Brain microvascular endothelial cell (primary cell): ENCODE results near the gene NEAT1.

Experiments used
- DNase-seq: peaks from one replicate; pipeline ENCODE4 v3.0.0-alpha.2; 2020
- H3K27ac ChIP-seq: fragments of 250-450 bp; sonication (Bioruptor Pico); 2 replicates; pipeline ENCODE4 v1.5.1; 2020; ENCODE audit warnings: mild to moderate bottlenecking, moderate library complexity
- H3K27me3 ChIP-seq: fragments of 250-450 bp; sonication (Bioruptor Pico); replicated peaks from 2 replicates; pipeline ENCODE4 v1.5.1; 2020; ENCODE audit warnings: mild to moderate bottlenecking
- H3K36me3 ChIP-seq: fragments of 250-450 bp; sonication (Bioruptor Pico); replicated peaks from 2 replicates; pipeline ENCODE4 v1.5.1; 2020; ENCODE audit warnings: mild to moderate bottlenecking
- H3K4me3 ChIP-seq: 2 replicates; pipeline ENCODE4 v1.5.1; 2011; ENCODE audit warnings: low read depth, mild to moderate bottlenecking, control low read depth, low read length, moderate library complexity
- in situ Hi-C: cut with HindIII; loops from 2 replicates; pipeline ENCODE4 v1.10.0; 2017; ENCODE audit warnings: low sequenced_read_pairs, low pct_ligation_motif_present
- TF ChIP-seq, protein P1 (sequence below): IDR thresholded peaks from 2 replicates; pipeline ENCODE4 v1.5.1; 2011; ENCODE audit warnings: low read depth, mild to moderate bottlenecking, moderate library complexity, low read length, control low read depth, inconsistent platforms; ENCODE audit errors: missing control alignments

NEAT1 gene

GRCh38 chr11:65474864-65475263 is 52.3 kb downstream of the NEAT1 start:
- no peaks in the 10 kb centered on the region for H3K36me3 ChIP-seq
- no peak overlapping the region for H3K27ac ChIP-seq
- in situ Hi-C loops, result no loop called here
- H3K27me3 ChIP-seq, result no peaks in the 10 kb centered on the region
- no peak overlapping the region for H3K4me3 ChIP-seq
- DNase-seq, result no peak
- TF ChIP-seq, protein P1, sequence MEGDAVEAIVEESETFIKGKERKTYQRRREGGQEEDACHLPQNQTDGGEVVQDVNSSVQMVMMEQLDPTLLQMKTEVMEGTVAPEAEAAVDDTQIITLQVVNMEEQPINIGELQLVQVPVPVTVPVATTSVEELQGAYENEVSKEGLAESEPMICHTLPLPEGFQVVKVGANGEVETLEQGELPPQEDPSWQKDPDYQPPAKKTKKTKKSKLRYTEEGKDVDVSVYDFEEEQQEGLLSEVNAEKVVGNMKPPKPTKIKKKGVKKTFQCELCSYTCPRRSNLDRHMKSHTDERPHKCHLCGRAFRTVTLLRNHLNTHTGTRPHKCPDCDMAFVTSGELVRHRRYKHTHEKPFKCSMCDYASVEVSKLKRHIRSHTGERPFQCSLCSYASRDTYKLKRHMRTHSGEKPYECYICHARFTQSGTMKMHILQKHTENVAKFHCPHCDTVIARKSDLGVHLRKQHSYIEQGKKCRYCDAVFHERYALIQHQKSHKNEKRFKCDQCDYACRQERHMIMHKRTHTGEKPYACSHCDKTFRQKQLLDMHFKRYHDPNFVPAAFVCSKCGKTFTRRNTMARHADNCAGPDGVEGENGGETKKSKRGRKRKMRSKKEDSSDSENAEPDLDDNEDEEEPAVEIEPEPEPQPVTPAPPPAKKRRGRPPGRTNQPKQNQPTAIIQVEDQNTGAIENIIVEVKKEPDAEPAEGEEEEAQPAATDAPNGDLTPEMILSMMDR, result no peak

GRCh38 chr11:65476632-65477148 is 54.1 kb downstream of the NEAT1 start:
- DNase-seq, result no peak
- Histone ChIP-seq H3K27me3 (no peaks in the 10 kb centered on the region), H3K27ac (peak overlapping the region; percentile 100), H3K4me3 (peak overlapping the region; percentile 67), H3K36me3 (no peaks in the 10 kb centered on the region)
- TF ChIP-seq, protein P1, result no peak
- in situ Hi-C loops, result no loop called here

DNA sequence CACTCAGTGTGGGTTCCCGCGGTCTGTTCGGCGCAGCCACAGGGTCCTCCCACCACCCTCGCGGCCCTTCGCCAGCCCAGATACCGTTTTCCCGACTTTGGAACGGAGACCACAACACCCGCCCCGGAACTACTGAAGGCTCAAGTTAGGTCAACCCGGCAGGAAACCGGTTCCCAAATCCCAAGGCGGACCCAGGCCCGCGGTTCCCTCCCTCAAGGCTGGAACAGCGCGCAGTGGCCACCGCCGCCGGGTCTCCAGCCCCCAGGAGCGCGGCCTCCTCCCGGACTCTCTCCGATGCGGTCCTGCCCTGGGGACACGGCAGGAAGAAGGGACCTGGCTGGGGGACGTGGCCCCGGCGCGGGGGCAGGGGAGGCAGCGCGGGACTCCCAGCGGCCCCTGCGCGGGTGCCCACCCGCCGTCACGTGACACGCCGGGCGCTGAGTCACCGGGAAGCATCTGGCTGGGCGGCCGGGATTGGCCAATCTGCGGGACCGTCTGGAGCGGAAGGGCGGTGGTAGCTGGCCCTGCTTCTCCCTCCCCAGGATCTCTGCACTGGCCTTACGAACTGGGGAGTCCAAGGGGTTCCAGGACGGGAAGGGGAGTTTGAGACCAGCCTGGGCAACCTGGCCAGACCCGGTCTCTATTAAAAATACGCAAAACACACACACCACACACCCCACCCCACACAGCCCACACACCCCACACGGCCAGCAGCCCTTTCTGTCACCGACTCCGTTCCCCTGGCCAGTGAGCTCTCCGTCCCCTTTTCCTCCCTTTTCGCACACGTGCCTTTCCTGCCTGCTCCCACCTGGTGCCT is 54.8 kb downstream of the NEAT1 start:
- H3K27ac ChIP-seq, result peak overlapping the region; percentile 100
- H3K27me3 ChIP-seq, result no peaks in the 10 kb centered on the region
- DNase-seq, result peak; percentile 92
- H3K36me3 ChIP-seq, result no peaks in the 10 kb centered on the region
- in situ Hi-C loops, result no loop called here
- H3K4me3 ChIP-seq, result peak overlapping the region; percentile 67
- TF ChIP-seq, protein P1, result no peak

GRCh38 chr11:65478388-65479183 is 56.0 kb downstream of the NEAT1 start:
- TF ChIP-seq, protein P1, result peak; percentile 6
- DNase-seq, result peak; percentile 77
- in situ Hi-C loops, result no loop called here
- Histone ChIP-seq H3K27ac (peak overlapping the region; percentile 100), H3K36me3 (no peaks in the 10 kb centered on the region), H3K27me3 (no peaks in the 10 kb centered on the region), H3K4me3 (peak overlapping the region; percentile 12)

DNA sequence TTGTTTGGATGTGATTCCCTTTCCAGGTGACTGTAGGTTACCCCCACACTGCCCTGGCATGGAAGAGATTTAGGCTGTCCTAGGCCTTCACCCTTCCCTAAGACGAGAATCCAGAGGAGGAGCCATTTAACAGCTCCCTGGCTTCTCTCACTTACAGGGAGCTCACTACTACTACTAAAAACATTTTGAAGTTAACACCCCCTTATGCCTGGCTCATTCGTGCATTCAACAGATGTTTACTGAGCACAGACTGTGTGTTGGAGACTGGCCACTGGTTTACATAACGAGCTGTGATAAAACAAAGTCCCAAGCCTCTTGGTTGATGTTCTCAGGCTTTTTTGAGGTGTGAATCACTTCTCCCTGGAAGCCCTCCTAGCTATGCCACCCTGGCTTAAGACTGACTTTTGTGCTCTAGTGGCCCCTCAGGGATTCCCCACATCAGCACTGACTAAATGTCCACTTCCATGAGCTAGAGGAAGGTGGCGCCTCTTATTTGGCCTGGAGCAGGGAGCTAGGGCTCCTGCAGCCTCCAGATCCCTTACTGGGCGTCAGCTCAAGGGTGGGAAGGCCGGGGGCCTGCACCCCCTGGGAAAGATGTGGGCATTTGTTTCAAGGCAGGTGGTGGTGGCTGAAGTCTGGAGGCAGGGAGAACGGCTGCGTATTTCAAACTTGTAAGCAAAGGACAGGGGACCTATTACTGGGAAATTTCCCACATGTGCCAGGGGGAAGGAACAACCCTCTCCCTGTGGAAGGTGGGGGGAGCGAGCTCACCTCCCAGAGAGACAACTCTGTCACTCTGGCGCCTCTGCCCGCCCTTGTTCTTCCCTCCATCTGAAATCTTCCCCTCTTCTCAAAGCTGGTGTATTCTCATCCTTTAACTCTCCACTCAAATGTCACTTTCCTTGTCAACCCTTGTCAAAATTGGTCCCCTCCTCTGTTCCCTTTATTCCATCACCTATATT is 56.9 kb downstream of the NEAT1 start:
- no peaks in the 10 kb centered on the region for H3K36me3 ChIP-seq
- TF ChIP-seq, protein P1, result peak; percentile 72
- peak; percentile 85 for DNase-seq
- peak overlapping the region; percentile 12 for H3K4me3 ChIP-seq
- no peaks in the 10 kb centered on the region for H3K27me3 ChIP-seq
- H3K27ac ChIP-seq, result peak overlapping the region; percentile 100
- in situ Hi-C loops, result no loop called here
